SK-N-SH treated with all-trans-retinoic acid at 6 μM for 48 hours (cell line): ENCODE measurements around the gene IL4I1.
"Not testable (repeated sequence)": the region's sequence is repeated elsewhere in the genome, so short reads cannot be mapped to it uniquely, and the experiment has no call there.

Source experiments
- ATAC-seq: fragments of 200-7000 bp; cut with Tn5 transposase; 3 replicates; pipeline ENCODE4 v1.9.1; 2020; ENCODE audit warnings: mild to moderate bottlenecking, moderate library complexity
- ARNTL ChIP-seq: fragments of 450-650 bp; formaldehyde crosslinking; IDR thresholded peaks from 2 replicates; pipeline ENCODE4 v1.5.0; 2020; ENCODE audit warnings: low read depth, mild to moderate bottlenecking, moderate library complexity, borderline replicate concordance
- BACH2 ChIP-seq: fragments of 250-450 bp; sonication (Bioruptor Pico); IDR thresholded peaks from 2 replicates; pipeline ENCODE4 v1.9.0; 2021; ENCODE audit warnings: mild to moderate bottlenecking, borderline replicate concordance
- GLIS3 ChIP-seq: fragments of 250-450 bp; sonication (Bioruptor Pico); IDR thresholded peaks from 2 replicates; pipeline ENCODE4 v1.5.0; 2020; ENCODE audit warnings: mild to moderate bottlenecking, moderate library complexity
- ISL1 ChIP-seq: fragments of 250-450 bp; sonication (Bioruptor Pico); IDR thresholded peaks from 2 replicates; pipeline ENCODE4 v2.1.2; 2022; ENCODE audit warnings: mild to moderate bottlenecking, moderate library complexity
- OSR1 ChIP-seq: fragments of 250-450 bp; sonication (Bioruptor Pico); IDR thresholded peaks from 2 replicates; pipeline ENCODE4 v1.8.0; 2022; ENCODE audit warnings: moderate library complexity, mild to moderate bottlenecking, inconsistent platforms
- PPARA ChIP-seq: fragments of 250-450 bp; sonication (Bioruptor Pico); IDR thresholded peaks from 2 replicates; pipeline ENCODE4 v1.5.0; 2020; ENCODE audit warnings: mild to moderate bottlenecking, borderline replicate concordance
- RARB ChIP-seq: fragments of 250-450 bp; sonication (Bioruptor Pico); IDR thresholded peaks from 2 replicates; pipeline ENCODE4 v1.8.0; 2021; ENCODE audit warnings: mild to moderate bottlenecking, moderate library complexity
- SNAI2 ChIP-seq: fragments of 250-450 bp; sonication (Bioruptor Pico); IDR thresholded peaks from 2 replicates; pipeline ENCODE4 v1.5.0; 2020; ENCODE audit warnings: mild to moderate bottlenecking, moderate library complexity
- TCF4 ChIP-seq: fragments of 250-450 bp; sonication (Bioruptor Pico); IDR thresholded peaks from 2 replicates; pipeline ENCODE4 v1.8.0; 2021; ENCODE audit warnings: mild to moderate bottlenecking, moderate library complexity, borderline replicate concordance
- TOX ChIP-seq: fragments of 250-450 bp; sonication (Bioruptor Pico); IDR thresholded peaks from 2 replicates; pipeline ENCODE4 v1.8.0; 2021; ENCODE audit warnings: mild to moderate bottlenecking, moderate library complexity, borderline replicate concordance
- ZC3H10 ChIP-seq: fragments of 250-450 bp; sonication (Bioruptor Pico); IDR thresholded peaks from 2 replicates; pipeline ENCODE4 v1.5.1; 2021; ENCODE audit warnings: mild to moderate bottlenecking, moderate library complexity
- ZFP30 ChIP-seq: fragments of 450-650 bp; formaldehyde crosslinking; IDR thresholded peaks from 2 replicates; pipeline ENCODE4 v1.5.0; 2022; ENCODE audit warnings: mild to moderate bottlenecking, moderate library complexity
- ZNF70 ChIP-seq: fragments of 450-650 bp; formaldehyde crosslinking; IDR thresholded peaks from 2 replicates; pipeline ENCODE4 v1.5.0; 2020; ENCODE audit warnings: mild to moderate bottlenecking, moderate library complexity
- ZNF8 ChIP-seq: fragments of 450-650 bp; formaldehyde crosslinking; IDR thresholded peaks from 2 replicates; pipeline ENCODE4 v1.5.0; 2020; ENCODE audit warnings: mild to moderate bottlenecking, moderate library complexity
- TF ChIP-seq, protein P1 (sequence below): fragments of 250-450 bp; sonication (Bioruptor Pico); IDR thresholded peaks from 2 replicates; pipeline ENCODE4 v1.8.0; 2020; ENCODE audit warnings: mild to moderate bottlenecking, moderate library complexity, borderline replicate concordance
- TF ChIP-seq, protein P2 (sequence below): fragments of 250-450 bp; sonication (Bioruptor Pico); IDR thresholded peaks from 2 replicates; pipeline ENCODE4 v1.8.0; 2021; ENCODE audit warnings: low read depth, mild to moderate bottlenecking, moderate library complexity, borderline replicate concordance
- TF ChIP-seq, protein P3 (sequence below): fragments of 250-450 bp; sonication (Bioruptor Pico); IDR thresholded peaks from 2 replicates; pipeline ENCODE4 v1.5.0; 2020; ENCODE audit warnings: mild to moderate bottlenecking, moderate library complexity

IL4I1 gene

DNA sequence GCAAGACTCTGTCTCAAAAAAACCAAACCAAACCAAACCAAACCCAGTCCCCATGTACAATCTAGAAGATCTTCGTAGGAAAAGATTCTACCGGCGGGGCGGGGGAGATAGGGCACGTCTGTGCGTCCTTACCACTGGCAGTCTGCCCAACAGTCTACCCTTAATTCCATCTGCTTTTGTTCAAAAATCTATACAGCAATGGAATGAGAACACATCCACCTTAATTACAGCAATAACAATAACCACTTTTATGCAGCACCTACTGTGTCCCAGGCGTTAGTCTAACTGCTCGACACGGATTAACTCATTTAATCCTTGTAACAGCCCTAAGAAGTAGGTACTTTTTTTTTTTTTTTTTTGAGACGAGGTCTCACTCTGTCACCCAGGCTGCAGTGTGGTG is 29.8 kb upstream of the IL4I1 start:
- TF ChIP-seq GLIS3 (CRISPR knock-in tag) = no peak
- TF ChIP-seq, protein P1, sequence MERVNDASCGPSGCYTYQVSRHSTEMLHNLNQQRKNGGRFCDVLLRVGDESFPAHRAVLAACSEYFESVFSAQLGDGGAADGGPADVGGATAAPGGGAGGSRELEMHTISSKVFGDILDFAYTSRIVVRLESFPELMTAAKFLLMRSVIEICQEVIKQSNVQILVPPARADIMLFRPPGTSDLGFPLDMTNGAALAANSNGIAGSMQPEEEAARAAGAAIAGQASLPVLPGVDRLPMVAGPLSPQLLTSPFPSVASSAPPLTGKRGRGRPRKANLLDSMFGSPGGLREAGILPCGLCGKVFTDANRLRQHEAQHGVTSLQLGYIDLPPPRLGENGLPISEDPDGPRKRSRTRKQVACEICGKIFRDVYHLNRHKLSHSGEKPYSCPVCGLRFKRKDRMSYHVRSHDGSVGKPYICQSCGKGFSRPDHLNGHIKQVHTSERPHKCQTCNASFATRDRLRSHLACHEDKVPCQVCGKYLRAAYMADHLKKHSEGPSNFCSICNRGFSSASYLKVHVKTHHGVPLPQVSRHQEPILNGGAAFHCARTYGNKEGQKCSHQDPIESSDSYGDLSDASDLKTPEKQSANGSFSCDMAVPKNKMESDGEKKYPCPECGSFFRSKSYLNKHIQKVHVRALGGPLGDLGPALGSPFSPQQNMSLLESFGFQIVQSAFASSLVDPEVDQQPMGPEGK (CRISPR knock-in tag) = no peak
- no peak for ATAC-seq

DNA sequence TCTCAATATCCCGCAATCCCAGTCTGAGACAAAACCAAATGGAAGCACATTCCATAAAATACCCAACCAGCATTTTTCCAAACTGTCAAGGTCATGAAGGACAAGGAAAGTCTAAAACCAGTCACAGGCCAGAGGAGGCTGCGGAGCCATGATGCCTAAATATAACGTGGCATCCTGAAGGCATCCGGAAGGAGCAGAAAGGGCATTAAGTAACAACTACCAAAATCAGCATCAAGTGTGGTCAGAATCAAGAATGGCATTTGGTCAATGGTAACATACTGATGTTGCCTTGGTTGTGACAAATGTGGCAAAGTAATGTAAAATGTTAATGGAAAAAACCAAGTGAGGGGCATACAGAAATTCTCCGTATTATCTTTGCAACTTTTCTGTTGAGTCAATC is 28.8 kb upstream of the IL4I1 start:
- TF ChIP-seq ZFP30 (CRISPR knock-in tag) = no peak
- no peak for TF ChIP-seq TCF4 (CRISPR knock-in tag)
- TF ChIP-seq ISL1 (CRISPR knock-in tag) = no peak
- no peak for TF ChIP-seq ZNF8 (CRISPR knock-in tag)
- no peak for TF ChIP-seq RARB (CRISPR knock-in tag)
- no peak for TF ChIP-seq OSR1 (CRISPR knock-in tag)
- TF ChIP-seq, protein P2, sequence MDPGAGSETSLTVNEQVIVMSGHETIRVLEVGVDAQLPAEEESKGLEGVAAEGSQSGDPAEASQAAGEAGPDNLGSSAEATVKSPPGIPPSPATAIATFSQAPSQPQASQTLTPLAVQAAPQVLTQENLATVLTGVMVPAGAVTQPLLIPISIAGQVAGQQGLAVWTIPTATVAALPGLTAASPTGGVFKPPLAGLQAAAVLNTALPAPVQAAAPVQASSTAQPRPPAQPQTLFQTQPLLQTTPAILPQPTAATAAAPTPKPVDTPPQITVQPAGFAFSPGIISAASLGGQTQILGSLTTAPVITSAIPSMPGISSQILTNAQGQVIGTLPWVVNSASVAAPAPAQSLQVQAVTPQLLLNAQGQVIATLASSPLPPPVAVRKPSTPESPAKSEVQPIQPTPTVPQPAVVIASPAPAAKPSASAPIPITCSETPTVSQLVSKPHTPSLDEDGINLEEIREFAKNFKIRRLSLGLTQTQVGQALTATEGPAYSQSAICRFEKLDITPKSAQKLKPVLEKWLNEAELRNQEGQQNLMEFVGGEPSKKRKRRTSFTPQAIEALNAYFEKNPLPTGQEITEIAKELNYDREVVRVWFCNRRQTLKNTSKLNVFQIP (CRISPR knock-in tag) = no peak
- no peak for ATAC-seq

DNA sequence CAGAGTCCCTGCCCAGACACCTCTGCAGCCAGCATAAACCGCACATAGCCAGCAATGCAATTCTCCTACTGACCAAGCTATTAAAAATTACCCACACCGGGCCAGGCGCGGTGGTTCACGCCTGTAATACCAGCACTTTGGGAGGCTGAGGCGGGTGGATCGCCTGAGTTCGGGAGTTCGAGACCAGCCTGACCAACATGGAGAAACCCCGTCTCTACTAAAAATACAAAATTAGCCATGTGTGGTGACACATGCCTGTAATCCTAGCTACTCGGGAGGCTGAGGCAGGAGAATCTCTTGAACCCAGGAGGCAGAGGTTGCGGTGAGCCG is 28.2 kb upstream of the IL4I1 start:
- ATAC-seq = not testable (repeated sequence)

DNA sequence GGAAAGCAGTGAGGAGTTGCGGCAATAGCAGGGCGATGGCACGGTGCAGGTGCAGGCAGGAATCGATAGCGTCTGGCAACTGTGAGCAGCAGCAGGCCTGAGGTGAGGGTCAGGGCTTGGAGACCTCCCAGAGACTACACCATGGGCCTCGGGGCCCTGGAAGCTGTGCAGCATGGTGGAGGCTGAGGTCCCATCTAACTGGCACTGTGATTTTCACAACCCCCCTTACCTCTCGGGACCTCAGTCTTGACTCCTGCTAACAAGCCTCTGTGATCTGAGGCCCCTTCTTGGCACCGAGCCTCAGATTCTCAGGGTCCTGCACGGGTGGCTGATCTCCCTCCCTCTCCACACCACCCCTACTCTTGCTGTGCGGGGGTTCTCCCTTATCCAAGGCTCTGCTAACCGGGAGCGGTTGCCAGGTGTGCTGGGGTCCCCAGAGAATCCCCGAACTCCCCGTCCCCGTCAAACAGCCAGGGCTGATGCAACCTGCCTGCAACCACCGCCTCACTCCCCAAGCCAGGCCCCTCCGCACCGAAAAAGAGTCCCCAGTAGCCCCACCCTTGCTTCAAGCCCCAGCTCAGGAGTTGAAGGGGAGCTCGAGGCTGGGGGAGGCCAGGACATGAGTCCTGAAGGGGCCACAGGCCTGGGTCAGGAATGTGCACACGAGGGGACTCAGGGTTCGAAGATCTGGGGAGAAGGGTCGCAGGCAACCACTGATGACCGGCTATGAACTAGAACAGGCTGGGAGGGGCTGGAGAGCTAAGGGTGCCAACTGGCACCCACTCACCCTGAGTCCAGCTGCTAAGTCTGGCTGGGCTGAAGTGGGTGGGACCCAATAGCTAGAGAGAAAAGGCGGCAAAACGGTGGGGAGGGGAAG is 27.6 kb upstream of the IL4I1 start:
- no peak for ATAC-seq
- TF ChIP-seq TOX = no peak
- TF ChIP-seq PPARA (CRISPR knock-in tag) = no peak
- TF ChIP-seq TCF4 (CRISPR knock-in tag) = no peak
- TF ChIP-seq ISL1 (CRISPR knock-in tag) = no peak
- TF ChIP-seq ZNF8 (CRISPR knock-in tag) = no peak
- no peak for TF ChIP-seq ARNTL (CRISPR knock-in tag)
- TF ChIP-seq SNAI2 = no peak
- TF ChIP-seq ZFP30 (CRISPR knock-in tag) = no peak
- no peak for TF ChIP-seq BACH2 (CRISPR knock-in tag)
- no peak for TF ChIP-seq ZNF70 (CRISPR knock-in tag)
- TF ChIP-seq, protein P1 (CRISPR knock-in tag) = no peak
- TF ChIP-seq ZC3H10 = no peak
- TF ChIP-seq, protein P3, sequence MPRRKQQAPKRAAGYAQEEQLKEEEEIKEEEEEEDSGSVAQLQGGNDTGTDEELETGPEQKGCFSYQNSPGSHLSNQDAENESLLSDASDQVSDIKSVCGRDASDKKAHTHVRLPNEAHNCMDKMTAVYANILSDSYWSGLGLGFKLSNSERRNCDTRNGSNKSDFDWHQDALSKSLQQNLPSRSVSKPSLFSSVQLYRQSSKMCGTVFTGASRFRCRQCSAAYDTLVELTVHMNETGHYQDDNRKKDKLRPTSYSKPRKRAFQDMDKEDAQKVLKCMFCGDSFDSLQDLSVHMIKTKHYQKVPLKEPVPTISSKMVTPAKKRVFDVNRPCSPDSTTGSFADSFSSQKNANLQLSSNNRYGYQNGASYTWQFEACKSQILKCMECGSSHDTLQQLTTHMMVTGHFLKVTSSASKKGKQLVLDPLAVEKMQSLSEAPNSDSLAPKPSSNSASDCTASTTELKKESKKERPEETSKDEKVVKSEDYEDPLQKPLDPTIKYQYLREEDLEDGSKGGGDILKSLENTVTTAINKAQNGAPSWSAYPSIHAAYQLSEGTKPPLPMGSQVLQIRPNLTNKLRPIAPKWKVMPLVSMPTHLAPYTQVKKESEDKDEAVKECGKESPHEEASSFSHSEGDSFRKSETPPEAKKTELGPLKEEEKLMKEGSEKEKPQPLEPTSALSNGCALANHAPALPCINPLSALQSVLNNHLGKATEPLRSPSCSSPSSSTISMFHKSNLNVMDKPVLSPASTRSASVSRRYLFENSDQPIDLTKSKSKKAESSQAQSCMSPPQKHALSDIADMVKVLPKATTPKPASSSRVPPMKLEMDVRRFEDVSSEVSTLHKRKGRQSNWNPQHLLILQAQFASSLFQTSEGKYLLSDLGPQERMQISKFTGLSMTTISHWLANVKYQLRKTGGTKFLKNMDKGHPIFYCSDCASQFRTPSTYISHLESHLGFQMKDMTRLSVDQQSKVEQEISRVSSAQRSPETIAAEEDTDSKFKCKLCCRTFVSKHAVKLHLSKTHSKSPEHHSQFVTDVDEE (CRISPR knock-in tag) = no peak
- TF ChIP-seq, all 23 proteins: peak for 0
